Kidney glomerular epithelial cell (primary cell): Measurements from ENCODE around the gene SERTAD3.
"Not testable (repeated sequence)": the region's sequence is repeated elsewhere in the genome, so short reads cannot be mapped to it uniquely, and the experiment has no call there.

ENCODE experiments used
- DNase-seq: peaks from one replicate; lab custom pipeline; 2025; lab: John Stamatoyannopoulos, UW

Gene SERTAD3, protein sequence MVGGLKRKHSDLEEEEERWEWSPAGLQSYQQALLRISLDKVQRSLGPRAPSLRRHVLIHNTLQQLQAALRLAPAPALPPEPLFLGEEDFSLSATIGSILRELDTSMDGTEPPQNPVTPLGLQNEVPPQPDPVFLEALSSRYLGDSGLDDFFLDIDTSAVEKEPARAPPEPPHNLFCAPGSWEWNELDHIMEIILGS

DNA sequence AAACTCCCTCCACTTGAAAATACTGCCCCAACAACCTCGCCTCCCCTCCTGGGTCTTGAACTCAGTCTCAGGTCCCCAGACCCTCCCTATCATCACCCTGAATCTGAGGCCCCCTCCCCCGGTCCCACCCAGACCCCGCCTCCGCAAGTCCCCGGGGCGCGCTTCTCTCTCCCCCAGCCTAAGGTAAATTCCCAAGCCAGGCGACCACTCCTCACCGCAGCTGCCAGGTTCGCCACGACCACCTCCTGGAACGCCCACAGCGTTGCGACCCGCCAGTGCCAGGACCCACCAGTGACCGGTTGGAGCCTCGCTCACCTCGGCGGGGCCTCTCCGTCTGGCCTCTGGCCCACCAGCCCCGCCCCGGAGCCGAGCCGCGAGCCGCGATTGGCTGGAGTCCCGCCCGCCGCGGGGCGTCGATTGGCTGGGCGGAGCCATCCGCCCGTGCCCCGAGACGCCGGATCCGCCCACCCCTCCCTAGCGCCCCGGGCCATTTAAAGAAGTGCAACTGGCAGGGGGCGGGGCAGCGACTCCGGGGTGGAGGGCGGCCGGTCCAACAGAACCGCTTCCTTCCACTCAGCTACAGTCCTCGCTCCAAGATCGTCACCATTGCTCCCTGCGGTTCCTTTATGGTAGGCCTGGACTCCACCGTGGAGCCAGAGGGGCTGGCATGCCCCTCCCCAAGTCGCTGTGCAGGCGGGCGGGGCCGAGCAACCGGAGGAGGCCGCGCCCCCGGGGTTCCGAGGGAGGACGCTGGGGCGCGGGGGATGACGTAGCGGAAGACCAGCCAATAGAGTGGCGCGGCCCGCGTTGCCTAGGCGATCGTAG, at the start of gene SERTAD3:
Gene SERTAD3, minus strand, starts transcription at position 336 of the 825 bp plus-strand sequence. CDS start 2,255 bp downstream, outside the sequence.
- peak; percentile 90 for DNase-seq

- no peak for DNase-seq
Measured at GRCh38 chr19:40493778-40494177, 49.6 kb upstream of the SERTAD3 start.

GRCh38 chr19:40492274-40492673, 48.1 kb upstream of the SERTAD3 start:
- no peak for DNase-seq

DNA sequence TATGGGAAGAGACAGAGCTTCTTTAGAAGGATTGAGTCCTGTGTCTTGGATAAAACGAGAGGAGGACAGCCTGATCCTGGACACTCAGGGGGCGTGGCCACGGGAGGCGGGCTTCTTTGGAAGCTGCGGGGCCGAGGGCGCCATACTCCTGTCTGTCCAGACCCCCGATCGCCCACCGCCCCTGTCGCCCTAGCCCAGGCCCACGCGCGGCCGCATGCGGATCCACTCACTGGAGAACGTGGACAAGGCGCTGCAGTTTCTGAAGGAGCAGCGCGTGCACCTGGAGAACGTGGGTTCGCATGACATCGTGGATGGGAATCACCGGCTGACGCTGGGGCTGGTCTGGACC, 45.7 kb upstream of the SERTAD3 start:
- DNase-seq, result no peak

DNA sequence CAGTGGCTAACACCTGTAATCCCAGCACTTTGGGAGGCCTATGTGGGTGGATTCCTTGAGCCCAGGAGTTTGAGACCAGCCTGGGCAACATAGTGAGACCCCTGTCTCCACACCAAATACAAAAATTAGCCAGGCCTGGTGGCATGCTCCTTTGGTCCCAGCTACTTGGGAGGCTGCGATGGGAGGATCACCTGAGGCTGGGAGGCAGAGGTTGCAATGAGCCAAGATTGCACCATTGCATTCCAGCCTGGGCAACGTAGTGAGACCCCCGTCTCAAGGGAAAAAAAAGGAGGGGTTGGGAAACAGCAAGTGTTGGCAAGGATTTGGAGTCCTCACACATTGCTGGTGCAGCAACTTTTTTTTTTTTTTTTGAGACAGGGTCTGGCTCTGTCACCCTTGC, 41.9 kb upstream of the SERTAD3 start:
- no peak for DNase-seq

GRCh38 chr19:40475878-40476644, 31.9 kb upstream of the SERTAD3 start:
- DNase-seq, result not testable (repeated sequence)

DNA sequence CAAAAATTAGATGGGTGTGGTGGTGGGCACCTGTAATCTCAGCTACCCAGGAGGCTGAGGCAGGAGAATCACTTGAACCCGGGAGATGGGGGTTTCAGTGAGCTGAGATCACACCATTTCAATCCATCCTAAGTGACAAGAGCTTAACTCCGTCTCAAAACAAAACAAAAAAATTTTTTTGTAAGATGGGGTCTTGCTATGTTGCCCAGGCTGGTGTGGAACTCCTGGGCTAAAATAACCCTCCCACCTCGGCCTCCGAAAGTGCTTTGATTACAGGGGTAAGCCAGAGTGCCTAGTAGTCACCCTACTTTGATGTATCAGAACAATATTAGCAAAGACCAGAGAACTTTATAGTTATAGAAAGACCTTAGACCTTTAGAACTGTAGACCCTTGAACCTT, 30.6 kb upstream of the SERTAD3 start:
- DNase-seq, result no peak

- DNase-seq, result no peak
Measured at GRCh38 chr19:40472516-40472915, 28.4 kb upstream of the SERTAD3 start.

DNA sequence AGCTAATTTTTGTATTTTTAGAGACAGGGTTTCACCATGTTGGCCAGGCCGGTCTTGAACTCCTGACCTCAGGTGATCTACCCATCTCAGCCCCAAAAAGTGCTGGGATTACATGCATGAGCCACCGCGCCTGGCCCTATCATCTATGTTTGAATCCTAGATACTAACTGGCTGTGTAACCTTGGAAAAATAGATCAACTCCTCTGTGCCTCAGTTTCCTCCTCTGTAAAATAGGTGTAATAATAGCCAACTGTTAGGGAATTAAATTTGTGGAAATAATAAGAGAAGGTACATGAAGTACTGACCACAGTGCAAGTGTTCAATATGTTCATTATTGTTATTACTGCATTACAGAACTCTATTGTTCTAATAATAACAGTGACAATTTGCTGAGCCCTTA, 27.0 kb upstream of the SERTAD3 start:
- DNase-seq, result no peak

- no peak for DNase-seq
Measured at GRCh38 chr19:40469011-40469410, 24.9 kb upstream of the SERTAD3 start.

GRCh38 chr19:40466985-40467734, 23.0 kb upstream of the SERTAD3 start, which contains the start of gene SPTBN4:
SPTBN4 (plus strand) TSS chr19:40467001; CDS start chr19:40472622, 5,621 bp downstream.
- DNase-seq, result no peak

DNA sequence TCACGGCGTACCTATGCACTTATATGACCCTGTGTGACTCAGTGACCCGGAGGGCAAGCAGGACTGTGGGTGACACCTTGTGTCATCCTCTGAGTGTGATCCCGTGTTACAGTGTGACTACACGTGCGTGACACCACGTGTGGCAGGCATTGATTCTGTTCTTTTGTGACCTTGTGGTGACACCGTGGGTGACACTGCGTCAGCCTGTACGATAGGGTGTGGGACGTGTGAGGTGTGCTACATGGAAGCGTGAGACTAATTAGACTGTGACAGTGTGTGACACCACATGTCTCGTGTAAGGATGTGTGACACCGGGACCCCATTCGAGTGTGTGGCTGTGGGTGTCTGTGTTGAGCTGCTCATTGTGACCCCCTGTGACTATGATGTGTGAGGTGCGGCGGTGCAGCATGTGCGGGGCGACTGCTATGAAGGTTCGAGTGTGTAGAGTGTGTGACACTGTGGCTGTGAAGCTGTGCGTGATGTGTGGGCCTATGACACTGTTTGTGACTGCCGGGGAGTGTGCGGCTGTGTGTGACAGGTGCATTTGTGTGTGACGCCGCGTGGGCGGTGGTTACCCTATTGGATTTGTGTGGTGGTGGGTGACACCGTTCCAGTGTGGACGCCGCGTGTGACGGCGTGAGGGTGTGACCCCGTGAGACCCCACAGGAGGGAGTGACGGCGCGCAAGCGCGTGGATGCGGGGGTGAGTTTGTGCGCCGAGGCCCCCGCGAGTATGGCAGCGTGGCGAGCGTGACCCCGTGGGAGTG, 22.3 kb upstream of the SERTAD3 start:
- no peak for DNase-seq

- peak; percentile 99 for DNase-seq
Measured at GRCh38 chr19:40465557-40466218, 21.6 kb upstream of the SERTAD3 start, which contains the start of gene BLVRB. BLVRB (minus strand) TSS chr19:40465745; CDS start chr19:40465688, 57 bp downstream.

DNA sequence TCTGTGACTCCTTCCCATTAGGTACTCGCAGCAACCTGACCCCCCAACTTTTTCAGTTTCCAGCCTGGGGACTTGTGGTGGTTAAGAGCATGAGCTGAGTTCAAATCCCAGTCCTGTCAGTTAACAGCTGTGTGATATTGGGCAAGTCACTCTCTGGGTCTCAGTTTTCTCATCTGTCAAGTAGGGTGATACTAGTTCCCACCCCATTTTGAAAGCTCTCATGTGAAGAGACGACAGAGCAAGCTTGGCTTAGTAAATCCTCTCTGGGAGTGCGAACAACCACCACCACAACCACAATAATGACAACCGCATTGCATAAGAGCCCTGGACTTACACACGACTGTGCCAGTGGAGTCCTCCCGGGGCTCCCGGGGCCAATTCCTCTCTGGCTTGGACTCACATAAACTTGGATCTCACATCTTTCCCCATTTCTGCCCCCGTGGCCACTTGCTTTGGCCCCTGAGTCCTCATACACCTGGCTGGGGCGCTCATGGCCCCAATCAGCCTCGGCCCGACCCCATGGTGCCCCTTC, 21.0 kb upstream of the SERTAD3 start:
- no peak for DNase-seq

DNA sequence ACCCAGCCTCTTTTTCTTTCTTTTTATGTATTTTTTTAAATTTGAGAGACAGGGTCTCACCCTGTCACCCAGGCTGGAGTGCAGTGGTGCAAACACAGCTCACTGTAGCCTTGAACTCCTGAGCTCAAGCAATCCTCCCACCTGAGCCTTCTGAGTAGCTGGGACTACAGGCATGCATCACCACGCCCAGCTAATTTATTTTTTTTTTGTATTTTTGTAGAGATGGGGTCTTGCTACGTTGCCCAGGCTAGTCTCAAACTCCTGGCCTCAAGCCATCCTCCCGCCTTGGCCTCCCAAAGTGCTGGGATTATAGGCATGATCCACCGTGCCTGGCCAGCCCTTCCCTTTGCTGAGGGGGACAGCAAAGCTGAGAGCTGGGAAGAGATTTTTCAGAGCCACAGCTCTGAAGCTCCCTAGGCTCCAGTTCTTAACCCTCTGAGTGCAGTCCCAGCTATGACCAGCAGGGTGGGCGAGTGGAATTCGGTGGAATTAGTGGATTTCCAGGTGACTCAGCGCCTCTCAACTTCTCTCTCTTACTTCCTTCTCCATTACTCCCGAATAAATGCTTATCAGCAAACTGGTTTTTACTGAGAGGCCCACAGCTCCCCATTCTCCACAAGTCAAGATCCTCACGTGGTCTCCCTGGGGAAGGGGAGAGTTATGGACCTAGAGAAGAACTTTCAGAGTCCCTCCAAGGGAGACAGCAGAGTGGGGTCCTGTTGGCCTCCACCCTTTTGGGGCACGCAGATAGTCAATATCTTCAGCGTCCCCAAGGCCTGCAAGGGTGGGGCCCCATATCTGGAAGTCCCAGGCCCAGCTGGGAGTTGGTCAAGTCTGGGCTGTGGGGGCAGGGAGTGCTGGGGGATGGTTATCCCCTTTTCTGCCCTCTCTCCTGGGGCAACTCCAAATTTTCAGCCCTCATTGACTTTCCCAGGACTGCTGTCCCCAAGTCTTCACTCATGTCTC, 20.2 kb upstream of the SERTAD3 start:
- DNase-seq, result peak; percentile 89

- not testable (repeated sequence) for DNase-seq
Measured at GRCh38 chr19:40463587-40464037, 19.5 kb upstream of the SERTAD3 start.

GRCh38 chr19:40461669-40462221, 17.6 kb upstream of the SERTAD3 start:
- no peak for DNase-seq

DNA sequence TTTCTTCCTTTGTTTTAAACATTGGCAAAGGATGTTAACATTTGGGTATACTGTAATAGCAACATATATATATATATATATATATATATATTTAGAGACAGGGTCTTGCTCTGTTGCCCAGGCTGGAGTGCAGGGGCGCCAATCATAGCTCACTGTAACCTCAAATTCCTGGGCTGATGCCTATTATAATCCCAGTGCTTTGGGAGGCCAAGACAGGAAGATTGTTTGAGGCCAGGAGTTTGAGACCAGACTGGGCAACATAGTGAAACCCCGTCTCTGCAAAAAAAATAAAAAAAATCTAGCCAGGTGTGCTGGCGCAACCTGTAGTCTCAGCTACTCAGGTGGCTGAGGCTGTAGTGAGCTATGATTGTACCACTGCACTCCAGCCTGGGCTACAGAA, 16.1 kb upstream of the SERTAD3 start:
- DNase-seq, result no peak

DNA sequence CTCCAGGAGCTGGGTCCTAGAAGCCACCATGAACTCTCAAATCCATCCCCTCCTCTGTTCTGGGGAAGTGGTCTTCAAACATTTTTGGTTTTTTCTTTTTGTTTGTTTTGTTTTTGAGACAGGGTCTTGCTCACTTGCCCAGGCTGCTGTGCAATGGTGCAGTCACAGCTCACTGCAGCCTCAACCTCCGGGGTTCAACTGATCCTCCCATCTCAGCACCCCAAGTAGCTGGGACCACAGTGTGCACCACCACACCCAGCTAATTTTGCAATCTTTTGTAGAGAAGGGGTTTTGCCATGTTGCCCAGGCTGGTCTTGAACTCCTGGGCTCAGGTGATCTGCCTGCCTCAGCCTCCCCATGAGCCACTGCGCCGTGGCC, 14.5 kb upstream of the SERTAD3 start:
- DNase-seq, result no peak
